OCI-LY3 (cell line): Measurements from ENCODE around the gene YTHDF2.

Experiments used
- CTCF ChIP-seq: fragments of 200-600, 300-600 bp; sonication (generic); IDR thresholded peaks from 2 replicates; pipeline ENCODE4 v1.5.1; 2014; ENCODE audit warnings: antibody characterized with exemption, low read length, low read depth
- EZH2phosphoT487 ChIP-seq: fragments of 200-600 bp; shearing (Covaris generic); IDR thresholded peaks from 2 replicates; pipeline ENCODE4 v1.6.1; 2018; ENCODE audit warnings: antibody characterized with exemption, mixed run types, low read depth

- no peak for TF ChIP-seq CTCF
- no peak for TF ChIP-seq EZH2phosphoT487
Observed at GRCh38 chr1:28807046-28807445, 70.3 kb downstream of the YTHDF2 start.
